Mesothelial cell of epicardium (in vitro differentiated cells): ENCODE results near the gene KCTD19. TPM values are rescaled to one million over a fixed set of nuclear protein-coding genes. Genes with fewer than 3 reads are reported as not detected.
"Not testable (repeated sequence)": the region's sequence is repeated elsewhere in the genome, so short reads cannot be mapped to it uniquely, and the experiment has no call there.

Experiments used
- DNase-seq, 2 experiments: peaks; one replicate each; pipeline ENCODE4 v3.0.0; 2021; ENCODE audit warnings: low spot score in 2 of 2; ENCODE audit not compliant: unreplicated experiment in 2 of 2
- H3K27ac Mint-ChIP-seq: 2 replicates; pipeline ENCODE4 v1.8.0; 2021; ENCODE audit warnings: mixed read lengths
- H3K27me3 Mint-ChIP-seq: 2 replicates; pipeline ENCODE4 v1.8.0; 2021; ENCODE audit warnings: low read depth, mixed read lengths
- H3K36me3 Mint-ChIP-seq: 2 replicates; pipeline ENCODE4 v1.8.0; 2021; ENCODE audit warnings: mixed read lengths
- H3K4me1 Mint-ChIP-seq: 2 replicates; pipeline ENCODE4 v1.8.0; 2021; ENCODE audit warnings: mixed read lengths
- H3K4me3 Mint-ChIP-seq: 2 replicates; pipeline ENCODE4 v1.8.0; 2021; ENCODE audit warnings: mild to moderate bottlenecking, moderate library complexity, mixed read lengths
- H3K9me3 Mint-ChIP-seq: 2 replicates; pipeline ENCODE4 v1.8.0; 2021; ENCODE audit warnings: mixed read lengths
- total RNA-seq: library from RNA; stranded (reverse); gene quantifications from 3 replicates; pipeline ENCODE4 v1.2.1, GENCODE V29; 2021
- TF ChIP-seq, protein P1 (sequence below): fragments of 200-600 bp; sonication (generic); IDR thresholded peaks from one replicate; pipeline ENCODE4 v1.5.0; 2021; ENCODE audit warnings: antibody characterized with exemption; ENCODE audit not compliant: unreplicated experiment

The KCTD19 gene
- total RNA-seq = 0.52 to 1.1 TPM (median 0.84 TPM) in 3 replicates

DNA sequence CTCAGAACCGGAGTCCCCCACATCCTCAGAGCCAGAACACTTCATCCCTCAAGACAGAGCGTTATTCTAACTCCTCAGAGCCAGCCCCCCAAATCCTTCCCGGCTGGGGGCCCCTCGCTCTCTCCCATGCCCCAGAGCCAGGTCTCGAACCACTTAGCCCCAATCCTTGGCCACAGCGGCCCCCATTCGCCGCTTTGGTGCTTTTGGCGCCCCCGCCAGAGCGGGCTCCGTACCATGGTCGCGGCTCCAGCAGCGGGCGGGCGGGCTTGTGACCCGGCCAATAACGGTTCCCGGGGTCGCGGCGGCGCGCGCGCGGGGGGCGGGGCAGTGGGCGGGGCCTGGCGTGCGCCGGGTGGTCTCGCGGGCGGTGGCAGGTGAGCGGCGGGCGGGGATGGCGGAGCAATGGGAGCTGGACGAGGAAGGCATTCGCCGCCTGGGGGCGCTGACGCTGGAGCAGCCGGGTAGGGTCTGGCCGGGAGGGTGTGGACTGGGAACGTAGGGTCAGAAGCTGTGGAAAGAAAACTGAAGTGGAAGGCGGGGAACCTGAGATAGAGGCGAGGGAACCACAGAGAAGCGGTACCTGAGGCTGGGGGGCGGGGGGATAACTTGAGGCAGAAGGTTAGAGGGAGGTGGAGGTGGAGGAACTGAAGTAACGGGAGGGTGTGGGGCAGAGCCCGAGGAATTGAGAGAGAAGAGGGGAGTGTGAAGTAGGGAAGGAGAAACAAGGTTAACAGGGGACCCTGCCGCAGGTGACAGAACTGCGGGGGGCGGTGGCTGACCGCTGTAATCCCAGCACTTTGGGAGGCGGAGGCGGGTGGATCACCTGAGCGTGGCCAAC, at the start of gene KCTD19, which contains the start of gene LRRC36:
TSS of gene KCTD19 (minus strand) at position 270 of the 838 bp plus-strand sequence. CDS start at position 236, 34 bp downstream.
TSS of gene LRRC36 (plus strand) at position 344 of the 838 bp plus-strand sequence. CDS start at position 392, 48 bp downstream.
- Mint-ChIP-seq H3K4me1 (peaks cover 7% of the 10 kb centered on the region), H3K9me3 (no peaks in the 10 kb centered on the region), H3K4me3 (peak within 1 kb of the TSS; percentile 76), H3K27ac (no peak within 1 kb of the TSS), H3K27me3 (peaks cover 59% of the 10 kb centered on the region), H3K36me3 (no peaks in the 10 kb centered on the region)
- TF ChIP-seq, protein P1, sequence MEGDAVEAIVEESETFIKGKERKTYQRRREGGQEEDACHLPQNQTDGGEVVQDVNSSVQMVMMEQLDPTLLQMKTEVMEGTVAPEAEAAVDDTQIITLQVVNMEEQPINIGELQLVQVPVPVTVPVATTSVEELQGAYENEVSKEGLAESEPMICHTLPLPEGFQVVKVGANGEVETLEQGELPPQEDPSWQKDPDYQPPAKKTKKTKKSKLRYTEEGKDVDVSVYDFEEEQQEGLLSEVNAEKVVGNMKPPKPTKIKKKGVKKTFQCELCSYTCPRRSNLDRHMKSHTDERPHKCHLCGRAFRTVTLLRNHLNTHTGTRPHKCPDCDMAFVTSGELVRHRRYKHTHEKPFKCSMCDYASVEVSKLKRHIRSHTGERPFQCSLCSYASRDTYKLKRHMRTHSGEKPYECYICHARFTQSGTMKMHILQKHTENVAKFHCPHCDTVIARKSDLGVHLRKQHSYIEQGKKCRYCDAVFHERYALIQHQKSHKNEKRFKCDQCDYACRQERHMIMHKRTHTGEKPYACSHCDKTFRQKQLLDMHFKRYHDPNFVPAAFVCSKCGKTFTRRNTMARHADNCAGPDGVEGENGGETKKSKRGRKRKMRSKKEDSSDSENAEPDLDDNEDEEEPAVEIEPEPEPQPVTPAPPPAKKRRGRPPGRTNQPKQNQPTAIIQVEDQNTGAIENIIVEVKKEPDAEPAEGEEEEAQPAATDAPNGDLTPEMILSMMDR = no peak
- peak; percentile 51 to 74 for DNase-seq

DNA sequence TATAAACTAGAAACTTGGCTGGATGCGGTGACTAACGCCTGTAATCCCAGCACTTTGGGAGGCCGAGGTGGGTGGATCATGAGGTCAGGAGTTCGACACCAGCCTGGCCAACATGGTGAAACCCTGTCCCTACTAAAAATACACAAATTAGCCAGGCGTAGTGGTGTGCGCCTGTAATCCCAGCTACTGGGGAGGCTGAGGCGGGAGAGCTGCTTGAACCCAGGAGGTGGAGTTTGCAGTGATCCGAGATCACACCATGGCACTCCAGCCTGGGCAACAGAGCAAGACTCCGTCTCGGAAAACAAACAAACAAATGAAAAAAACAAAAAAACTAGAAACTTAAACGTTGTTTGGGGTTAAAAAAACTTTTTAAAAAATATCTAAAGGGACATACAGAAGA, 49.5 kb upstream of the KCTD19 start:
- not testable (repeated sequence) for H3K36me3 Mint-ChIP-seq, H3K9me3 Mint-ChIP-seq, H3K4me3 Mint-ChIP-seq, H3K27ac Mint-ChIP-seq, DNase-seq, H3K4me1 Mint-ChIP-seq
- peaks cover 24% of the 10 kb centered on the region for H3K27me3 Mint-ChIP-seq

DNA sequence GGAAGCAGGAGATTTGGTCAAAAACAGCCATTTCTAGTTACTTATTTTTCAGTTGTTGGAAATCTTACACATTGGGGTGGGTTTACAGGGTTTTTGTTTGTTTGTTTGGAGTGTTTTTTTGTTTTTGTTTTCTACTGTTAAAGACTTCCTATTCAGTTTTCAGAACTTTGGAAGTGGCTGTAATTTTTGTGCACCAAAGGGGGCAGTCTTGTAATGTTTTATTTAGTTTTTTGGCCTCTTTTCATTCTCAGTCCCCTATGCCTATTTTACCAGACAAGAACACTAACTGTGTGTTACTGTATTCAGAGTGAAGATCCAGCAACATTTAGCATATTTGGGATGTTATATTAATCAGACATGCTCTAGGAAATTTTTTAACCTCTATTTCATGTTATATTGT, 46.1 kb upstream of the KCTD19 start:
- Mint-ChIP-seq H3K36me3 (no peaks in the 10 kb centered on the region), H3K27me3 (peaks cover 18% of the 10 kb centered on the region), H3K4me3 (no peak overlapping the region), H3K4me1 (no peaks in the 10 kb centered on the region), H3K9me3 (no peaks in the 10 kb centered on the region), H3K27ac (no peak overlapping the region)
- TF ChIP-seq, protein P1 = peak; percentile 21
- DNase-seq = no peak

DNA sequence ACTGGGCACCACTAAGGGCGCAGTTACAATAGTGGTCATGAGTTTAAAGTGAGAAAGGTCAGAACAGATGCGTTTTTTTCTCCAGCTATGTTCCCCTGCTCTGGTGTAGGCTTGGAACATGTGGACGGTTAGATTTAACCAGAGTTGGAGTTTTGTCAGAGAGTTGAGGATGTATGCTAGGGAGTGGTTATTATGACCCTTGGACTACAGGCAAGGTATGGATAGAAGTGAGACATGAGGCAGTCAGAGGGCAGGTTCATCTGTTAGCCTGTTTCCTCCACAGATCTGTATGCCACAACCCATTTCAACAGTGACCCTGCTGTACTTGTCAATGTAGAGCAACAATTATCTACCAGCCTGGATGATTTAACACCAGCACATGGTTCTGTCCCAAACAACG, 44.1 kb upstream of the KCTD19 start:
- Mint-ChIP-seq H3K36me3 (no peaks in the 10 kb centered on the region), H3K9me3 (no peaks in the 10 kb centered on the region), H3K27ac (no peak overlapping the region), H3K4me1 (peaks cover 2% of the 10 kb centered on the region), H3K27me3 (peaks cover 9% of the 10 kb centered on the region), H3K4me3 (no peak overlapping the region)
- DNase-seq = no peak
- TF ChIP-seq, protein P1 = no peak

DNA sequence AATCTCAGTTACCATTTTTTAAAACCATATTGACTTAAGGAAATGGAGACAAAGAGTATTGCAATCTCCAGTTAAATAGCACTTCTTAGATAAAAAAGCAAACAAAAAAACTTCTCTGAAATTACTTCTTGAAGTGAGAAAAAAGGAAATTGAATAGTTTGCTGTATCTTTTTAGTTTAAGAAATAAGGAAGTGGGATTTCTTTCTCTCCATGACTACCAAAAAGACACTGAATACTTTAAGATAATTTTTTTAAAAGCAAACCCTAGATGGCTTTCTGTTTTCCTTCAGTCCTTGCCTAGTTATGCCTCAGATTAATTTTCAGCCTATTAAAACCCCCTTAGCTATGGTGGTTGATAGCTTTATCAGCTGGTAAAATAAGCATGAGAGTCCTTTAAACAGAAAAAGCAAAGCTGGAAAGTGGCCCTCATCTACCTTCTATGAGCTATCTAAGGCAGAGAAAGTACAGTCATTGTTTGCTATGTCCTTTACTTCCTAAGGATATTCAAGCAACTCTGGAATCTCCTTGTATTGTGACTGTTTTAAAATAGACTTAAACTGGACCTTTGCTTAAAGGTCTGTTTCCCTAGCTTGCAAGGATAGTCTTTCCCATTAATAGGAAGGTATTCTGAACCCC, 38.2 kb upstream of the KCTD19 start:
- DNase-seq = no peak
- H3K9me3 Mint-ChIP-seq = no peaks in the 10 kb centered on the region
- H3K4me1 Mint-ChIP-seq = peaks cover 15% of the 10 kb centered on the region
- H3K27ac Mint-ChIP-seq = peak overlapping the region; percentile 0
- H3K36me3 Mint-ChIP-seq = no peaks in the 10 kb centered on the region
- TF ChIP-seq, protein P1 = no peak
- no peak overlapping the region for H3K4me3 Mint-ChIP-seq
- peaks cover 37% of the 10 kb centered on the region for H3K27me3 Mint-ChIP-seq

DNA sequence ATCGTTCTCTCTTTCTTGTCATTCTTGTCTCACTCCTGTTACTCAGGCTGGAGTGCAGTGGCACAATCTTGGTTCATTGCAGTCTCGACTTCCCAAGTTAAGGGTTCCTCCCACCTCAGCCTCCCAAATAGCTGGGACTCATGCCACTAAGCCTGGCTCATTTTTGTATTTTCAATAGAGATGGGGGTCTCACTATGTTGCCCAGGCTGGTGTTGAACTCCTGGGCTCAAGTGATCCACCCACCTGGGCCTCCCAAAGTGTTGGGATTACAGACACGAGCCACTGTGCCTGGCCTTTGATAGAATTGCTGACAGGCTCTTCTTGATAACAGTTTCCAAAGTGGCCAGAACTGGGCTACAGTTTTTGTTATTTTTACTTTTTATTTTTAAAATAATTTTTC, 34.5 kb upstream of the KCTD19 start:
- no peaks in the 10 kb centered on the region for H3K36me3 Mint-ChIP-seq
- peaks cover 65% of the 10 kb centered on the region for H3K27me3 Mint-ChIP-seq
- TF ChIP-seq, protein P1 = no peak
- H3K4me3 Mint-ChIP-seq = no peak overlapping the region
- H3K9me3 Mint-ChIP-seq = no peaks in the 10 kb centered on the region
- no peak overlapping the region for H3K27ac Mint-ChIP-seq
- H3K4me1 Mint-ChIP-seq = peaks cover 20% of the 10 kb centered on the region
- no peak for DNase-seq

DNA sequence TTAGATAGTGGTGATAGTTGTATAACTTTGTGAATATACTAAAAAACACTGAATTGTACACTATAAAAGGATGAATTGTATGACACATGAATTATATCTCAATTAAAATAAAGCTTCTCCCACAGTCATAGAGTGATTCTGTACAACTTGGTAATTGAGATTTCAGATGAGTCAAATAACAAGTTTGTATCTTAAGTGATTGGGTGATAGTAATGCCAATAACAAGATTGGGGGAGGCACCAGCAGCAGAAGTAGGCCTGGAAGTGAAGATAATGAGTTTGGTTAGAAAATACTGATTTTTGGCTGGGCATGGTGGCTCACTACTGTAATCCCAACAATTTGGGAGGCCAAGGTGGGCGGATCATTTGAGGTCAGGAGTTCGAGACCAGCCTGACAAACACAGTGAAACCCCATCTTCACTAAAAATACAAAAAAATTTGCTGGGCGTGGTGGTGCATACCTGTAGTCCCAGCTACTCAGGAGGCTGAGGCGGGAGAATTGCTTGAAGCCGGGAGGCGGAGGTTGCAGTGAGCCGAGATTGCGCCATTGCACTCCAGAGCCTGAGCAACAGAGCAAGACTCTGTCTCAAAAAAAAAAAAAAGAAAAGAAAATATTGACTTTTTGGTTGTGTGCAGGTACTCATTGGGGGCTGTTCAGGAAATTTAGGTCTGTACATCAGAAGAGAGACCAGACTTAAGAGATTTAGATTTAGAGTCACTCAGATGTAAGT, 33.2 kb upstream of the KCTD19 start:
- Mint-ChIP-seq H3K27me3 (peaks cover 64% of the 10 kb centered on the region), H3K4me1 (peaks cover 14% of the 10 kb centered on the region)
- not testable (repeated sequence) for H3K36me3 Mint-ChIP-seq, H3K4me3 Mint-ChIP-seq, DNase-seq, H3K27ac Mint-ChIP-seq, H3K9me3 Mint-ChIP-seq
